SK-N-SH (cell line): ENCODE data around the gene TBRG4. TPM values are rescaled to one million over a fixed set of nuclear protein-coding genes. Genes with fewer than 3 reads are reported as not detected.

Experiments
- CTCF ChIA-PET: fragments of 300-600, 350-600 bp; formaldehyde crosslinking; extraction: SDS; loops from one replicate; lab custom pipeline; 2021; lab: Yijun Ruan, JAX
- POLR2A ChIA-PET: fragments of 350-600 bp; sonication (Branson Sonifier 250); formaldehyde crosslinking; extraction: SDS; loops from one replicate; lab custom pipeline; 2020; ENCODE audit warnings: antibody characterized with exemption, inconsistent platforms; lab: Yijun Ruan, JAX
- DNase-seq: peaks from one replicate; pipeline ENCODE4 v3.0.0; 2012
- H2AFZ ChIP-seq: fragments of 200-600 bp; sonication (generic); 2 replicates; pipeline ENCODE4 v1.8.1; 2016; ENCODE audit warnings: antibody characterized with exemption, mild to moderate bottlenecking, low read depth
- H3F3A ChIP-seq: fragments of 200-600 bp; sonication (generic); replicated peaks from 2 replicates; pipeline ENCODE3; 2016; ENCODE audit warnings: antibody characterized with exemption, mild to moderate bottlenecking; ENCODE audit not compliant: insufficient read depth
- H3K27ac ChIP-seq, 2 experiments: fragments of 200-500 bp in 1 of 2; fragments of 200-600 bp in 1 of 2; sonication (Bioruptor generic) in 1 of 2; sonication (generic), shearing (Covaris generic) in 1 of 2; 2 replicates each; pipeline versions ENCODE4 v1.5.1 to v1.6.1; 2014 to 2016; ENCODE audit warnings: low read depth in 2 of 2, inconsistent platforms in 1 of 2, low read length in 1 of 2, mild to moderate bottlenecking in 1 of 2, mixed read lengths in 1 of 2
- H3K27me3 ChIP-seq: fragments of 200-600 bp; sonication (generic), shearing (Covaris generic); 2 replicates; pipeline ENCODE4 v1.6.1; 2016; ENCODE audit warnings: mixed run types; ENCODE audit not compliant: insufficient read depth
- H3K36me3 ChIP-seq, 2 experiments: fragments of 200-500 bp in 1 of 2; fragments of 200-600 bp in 1 of 2; sonication (Bioruptor generic) in 1 of 2; sonication (generic) in 1 of 2; replicated peaks in 1 of 2; 2 replicates each; pipeline versions ENCODE3 to v1.5.1; 2014 to 2016; ENCODE audit warnings: low read length in 1 of 2, mild to moderate bottlenecking in 1 of 2; ENCODE audit not compliant: insufficient read depth in 2 of 2, control insufficient read depth in 1 of 2
- H3K4me1 ChIP-seq, 2 experiments: fragments of 200-500 bp in 1 of 2; fragments of 200-600 bp in 1 of 2; sonication (Bioruptor generic) in 1 of 2; sonication (generic), shearing (Covaris generic) in 1 of 2; 2 replicates each; pipeline versions ENCODE4 v1.5.1 to v1.6.1; 2014 to 2016; ENCODE audit warnings: low read depth in 1 of 2, low read length in 1 of 2, mixed run types in 1 of 2; ENCODE audit not compliant: insufficient read depth in 2 of 2, control insufficient read depth in 1 of 2
- H3K4me2 ChIP-seq: fragments of 200-600 bp; sonication (generic), shearing (Covaris generic); 2 replicates; pipeline ENCODE4 v1.6.1; 2017; ENCODE audit warnings: mixed run types
- H3K4me3 ChIP-seq, 2 experiments: fragments of 200-500 bp in 1 of 2; fragments of 200-600 bp in 1 of 2; sonication (Bioruptor generic) in 1 of 2; sonication (generic), shearing (Covaris generic) in 1 of 2; 2 replicates each; pipeline versions ENCODE4 v1.5.1 to v1.8.1; 2014 to 2016; ENCODE audit warnings: low read depth in 2 of 2, inconsistent platforms in 1 of 2, low read length in 1 of 2, mild to moderate bottlenecking in 1 of 2, mixed read lengths in 1 of 2, moderate library complexity in 1 of 2
- H3K79me2 ChIP-seq: fragments of 200-600 bp; sonication (generic); 2 replicates; pipeline ENCODE4 v1.8.1; 2017; ENCODE audit warnings: mild to moderate bottlenecking; ENCODE audit not compliant: insufficient read depth
- H3K9ac ChIP-seq: fragments of 200-600 bp; sonication (generic); 2 replicates; pipeline ENCODE4 v1.6.1; 2017; ENCODE audit warnings: mixed run types
- H3K9me2 ChIP-seq: fragments of 200-600 bp; sonication (generic); 2 replicates; pipeline ENCODE4 v1.6.1; 2017; ENCODE audit warnings: mixed run types
- H3K9me3 ChIP-seq: fragments of 200-600 bp; sonication (generic); 2 replicates; pipeline ENCODE4 v1.6.1; 2017; ENCODE audit warnings: mixed run types, mild to moderate bottlenecking, moderate library complexity
- H4K20me1 ChIP-seq: fragments of 200-600 bp; sonication (generic); 2 replicates; pipeline ENCODE4 v1.6.1; 2017; ENCODE audit warnings: mild to moderate bottlenecking, mixed run types; ENCODE audit not compliant: insufficient read depth
- ELF1 ChIP-seq: IDR thresholded peaks from 2 replicates; pipeline ENCODE4 v1.4.0; 2012
- FOXM1 ChIP-seq: IDR thresholded peaks from 2 replicates; pipeline ENCODE4 v1.4.0; 2012; ENCODE audit warnings: low read depth, mild to moderate bottlenecking
- MEF2A ChIP-seq: IDR thresholded peaks from 2 replicates; pipeline ENCODE4 v1.4.0; 2012; ENCODE audit warnings: low read depth, borderline replicate concordance
- MXI1 ChIP-seq: IDR thresholded peaks from 2 replicates; pipeline ENCODE4 v1.6.1; 2012; ENCODE audit warnings: mild to moderate bottlenecking, low read depth, low read length, improper control_type of control experiment
- NFIC ChIP-seq: IDR thresholded peaks from 2 replicates; pipeline ENCODE4 v1.4.0; 2012; ENCODE audit warnings: borderline replicate concordance
- NRF1 ChIP-seq: IDR thresholded peaks from 2 replicates; pipeline ENCODE4 v1.6.1; 2012; ENCODE audit warnings: low read depth, mild to moderate bottlenecking, low read length
- RAD21 ChIP-seq: IDR thresholded peaks from 2 replicates; pipeline ENCODE4 v1.6.1; 2012; ENCODE audit warnings: mild to moderate bottlenecking, low read length
- REST ChIP-seq: IDR thresholded peaks from 2 replicates; pipeline ENCODE4 v1.6.1; 2012; ENCODE audit warnings: mild to moderate bottlenecking, low read depth, low read length, moderate library complexity
- SIN3A ChIP-seq: IDR thresholded peaks from 2 replicates; pipeline ENCODE4 v1.6.1; 2012; ENCODE audit warnings: low read depth, mild to moderate bottlenecking, low read length, moderate library complexity, borderline replicate concordance
- SMC3 ChIP-seq: IDR thresholded peaks from 2 replicates; pipeline ENCODE4 v1.6.1; 2012; ENCODE audit warnings: low read depth, low read length, improper control_type of control experiment
- TCF12 ChIP-seq: IDR thresholded peaks from 2 replicates; pipeline ENCODE4 v1.4.0; 2012
- YY1 ChIP-seq: IDR thresholded peaks from 2 replicates; pipeline ENCODE4 v1.4.0; 2012; ENCODE audit warnings: low read depth, mild to moderate bottlenecking
- ZBTB33 ChIP-seq: IDR thresholded peaks from 2 replicates; pipeline ENCODE4 v1.4.0; 2012; ENCODE audit warnings: low read depth, borderline replicate concordance
- WGBS: methylation state at CpG from one replicate; pipeline ENCODE4 v1.1.6; 2017; ENCODE audit warnings: low lambda C conversion rate; 5-methylcytosine and 5-hydroxymethylcytosine counted together
- polyA plus RNA-seq, 3 experiments: library from polyadenylated mRNA; depleted of rRNA; stranded (reverse); fragments of >200 nt; gene quantifications; 2 replicates each; pipeline ENCODE4 v1.2.3, GENCODE V29; 2012
- TF ChIP-seq, protein P1 (sequence below): IDR thresholded peaks from 2 replicates; pipeline ENCODE4 v1.4.0; 2012; ENCODE audit warnings: low read depth
- TF ChIP-seq, protein P2 (sequence below): IDR thresholded peaks from 2 replicates; pipeline ENCODE4 v1.4.0; 2012; ENCODE audit warnings: low read depth, borderline replicate concordance

TBRG4 gene
- polyA plus RNA-seq, 1 of the 3 experiments (the other 2 are of a cell fraction): 76.2 TPM

DNA sequence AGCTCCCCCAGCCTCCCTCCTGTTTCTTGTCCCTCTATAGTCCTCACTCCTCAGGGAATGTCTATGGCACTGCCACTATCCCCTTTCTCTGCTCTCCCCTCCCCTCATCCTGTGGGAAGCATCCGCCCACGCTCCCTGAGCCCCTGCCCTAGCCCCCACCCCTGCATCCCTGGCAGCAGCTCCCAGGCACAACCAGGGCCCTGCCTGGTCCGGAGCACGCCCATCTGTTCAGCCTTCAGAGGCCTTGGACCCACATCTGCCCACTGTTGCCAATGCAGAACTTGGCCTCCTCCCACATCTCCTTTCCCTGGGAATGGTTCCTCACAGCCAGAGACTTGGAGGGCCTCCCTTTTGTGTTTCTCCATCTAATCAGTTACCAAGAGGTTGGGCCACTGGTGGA, 20.4 kb upstream of the TBRG4 start:
- Histone ChIP-seq H3K9ac (no peak overlapping the region), H3K79me2 (no peaks in the 10 kb centered on the region), H3K36me3 (no peaks in the 10 kb centered on the region), H3F3A (no peaks in the 10 kb centered on the region), H3K4me2 (no peak overlapping the region), H4K20me1 (no peaks in the 10 kb centered on the region), H3K27me3 (no peaks in the 10 kb centered on the region), H3K4me3 (no peak overlapping the region), H3K4me1 (no peaks in the 10 kb centered on the region), H2AFZ (no peak overlapping the region), H3K9me3 (no peaks in the 10 kb centered on the region), H3K27ac (no peak overlapping the region), H3K9me2 (no peaks in the 10 kb centered on the region)
- POLR2A ChIA-PET: no interaction called here
- CTCF ChIA-PET: interaction anchor here (0.5 to 1.3 kb wide), 6 partner anchors 9 to 522 kb away, joined by 3 to 4 read pairs (median 3); partner anchors contain the start of gene TBRG4
- TF ChIP-seq, protein P1, sequence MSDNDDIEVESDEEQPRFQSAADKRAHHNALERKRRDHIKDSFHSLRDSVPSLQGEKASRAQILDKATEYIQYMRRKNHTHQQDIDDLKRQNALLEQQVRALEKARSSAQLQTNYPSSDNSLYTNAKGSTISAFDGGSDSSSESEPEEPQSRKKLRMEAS: no peak
- no peak for TF ChIP-seq YY1
- no peak for TF ChIP-seq RAD21
- no peak for TF ChIP-seq MXI1
- TF ChIP-seq MEF2A: no peak
- no peak for TF ChIP-seq SIN3A
- no peak for TF ChIP-seq ZBTB33
- no peak for TF ChIP-seq NRF1
- TF ChIP-seq SMC3: no peak
- 61% methylated on average over 4 of the region's 4 CpGs for WGBS
- no peak for DNase-seq

- H2AFZ ChIP-seq: no peak overlapping the region
- no peaks in the 10 kb centered on the region for H3K9me3 ChIP-seq
- ChIA-PET POLR2A (no interaction called here), CTCF (no interaction called here)
- H3K27ac ChIP-seq: no peak overlapping the region
- no peaks in the 10 kb centered on the region for H3K79me2 ChIP-seq
- no peaks in the 10 kb centered on the region for H3K36me3 ChIP-seq
- no peak for DNase-seq
- H3K9ac ChIP-seq: no peak overlapping the region
- no peaks in the 10 kb centered on the region for H3K9me2 ChIP-seq
- no peaks in the 10 kb centered on the region for H3F3A ChIP-seq
- H3K4me3 ChIP-seq: no peak overlapping the region
- 64% methylated on average over 9 of the region's 9 CpGs for WGBS
- H3K4me1 ChIP-seq: no peaks in the 10 kb centered on the region
- no peaks in the 10 kb centered on the region for H3K27me3 ChIP-seq
- H4K20me1 ChIP-seq: no peaks in the 10 kb centered on the region
- H3K4me2 ChIP-seq: no peak overlapping the region
- TF ChIP-seq YY1: no peak
Measured at GRCh38 chr7:45130910-45131309, 19.4 kb upstream of the TBRG4 start.

DNA sequence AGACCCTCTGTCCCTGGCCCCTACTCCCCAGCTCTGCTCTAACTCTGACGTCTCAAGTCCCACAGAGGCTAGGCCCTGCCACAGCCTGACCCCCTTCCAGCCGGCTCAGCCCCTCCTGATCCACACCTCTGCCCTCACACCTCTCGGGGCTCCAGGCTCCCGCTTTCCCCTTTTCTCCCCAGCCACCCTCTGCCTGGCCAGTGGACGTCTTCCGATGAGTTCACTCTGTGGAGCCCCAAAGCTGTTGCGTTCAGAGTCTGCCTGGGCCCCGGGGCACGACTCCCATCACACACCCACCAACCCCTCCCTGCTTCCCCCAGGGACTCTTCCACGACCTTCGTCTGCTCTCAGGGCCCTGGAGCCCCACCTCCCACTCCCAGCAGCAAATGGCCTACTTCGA, 18.4 kb upstream of the TBRG4 start:
- no peak overlapping the region for H3K4me3 ChIP-seq
- H3K9ac ChIP-seq: no peak overlapping the region
- CTCF ChIA-PET: no interaction called here
- H3K27me3 ChIP-seq: no peaks in the 10 kb centered on the region
- no peaks in the 10 kb centered on the region for H3K4me1 ChIP-seq
- TF ChIP-seq, protein P2, sequence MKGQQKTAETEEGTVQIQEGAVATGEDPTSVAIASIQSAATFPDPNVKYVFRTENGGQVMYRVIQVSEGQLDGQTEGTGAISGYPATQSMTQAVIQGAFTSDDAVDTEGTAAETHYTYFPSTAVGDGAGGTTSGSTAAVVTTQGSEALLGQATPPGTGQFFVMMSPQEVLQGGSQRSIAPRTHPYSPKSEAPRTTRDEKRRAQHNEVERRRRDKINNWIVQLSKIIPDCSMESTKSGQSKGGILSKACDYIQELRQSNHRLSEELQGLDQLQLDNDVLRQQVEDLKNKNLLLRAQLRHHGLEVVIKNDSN: no peak
- TF ChIP-seq ELF1: no peak
- TF ChIP-seq, protein P1: no peak
- TF ChIP-seq NFIC: no peak
- no peak for TF ChIP-seq TCF12
- no peak for TF ChIP-seq REST
- no peak for TF ChIP-seq FOXM1
- 76% methylated on average over 12 of the region's 12 CpGs for WGBS
- DNase-seq: no peak
- no peaks in the 10 kb centered on the region for H3K79me2 ChIP-seq
- H3K36me3 ChIP-seq: no peaks in the 10 kb centered on the region
- no peak overlapping the region for H3K4me2 ChIP-seq
- no peaks in the 10 kb centered on the region for H4K20me1 ChIP-seq
- no peaks in the 10 kb centered on the region for H3F3A ChIP-seq
- no peak overlapping the region for H2AFZ ChIP-seq
- no peaks in the 10 kb centered on the region for H3K9me3 ChIP-seq
- H3K27ac ChIP-seq: no peak overlapping the region
- POLR2A ChIA-PET: no interaction called here
- H3K9me2 ChIP-seq: no peaks in the 10 kb centered on the region
